Calu3 (cell line): ENCODE data around the gene ZDHHC11. TPM values are rescaled to one million over a fixed set of nuclear protein-coding genes. Genes with fewer than 3 reads are reported as not detected.
"Not testable (repeated sequence)": the region's sequence is repeated elsewhere in the genome, so short reads cannot be mapped to it uniquely, and the experiment has no call there.

Source experiments
- BruUV-seq: library from RNA; stranded (reverse); fragments of 400-500 nt; replicated peaks from 2 replicates; lab custom pipeline; 2021; lab: Mats Ljungman, UMichigan
- CTCF ChIA-PET: fragments of 300-600 bp; sonication (Branson Sonifier 250); formaldehyde crosslinking; loops from one replicate; lab custom pipeline; 2022; ENCODE audit warnings: antibody characterized with exemption; lab: Charles Lee
- DNase-seq: peaks from one replicate; pipeline ENCODE4 v3.0.0; 2022
- H3K27ac Mint-ChIP-seq: one replicate; pipeline ENCODE4 v1.8.0; 2022; ENCODE audit warnings: mixed read lengths; ENCODE audit not compliant: unreplicated experiment
- H3K27me3 Mint-ChIP-seq: one replicate; pipeline ENCODE4 v1.8.0; 2022; ENCODE audit warnings: mixed read lengths; ENCODE audit not compliant: unreplicated experiment
- H3K36me3 Mint-ChIP-seq: one replicate; pipeline ENCODE4 v1.8.0; 2022; ENCODE audit warnings: mild to moderate bottlenecking, moderate library complexity, mixed read lengths; ENCODE audit not compliant: insufficient read depth, unreplicated experiment
- H3K4me1 Mint-ChIP-seq: one replicate; pipeline ENCODE4 v1.8.0; 2022; ENCODE audit warnings: mild to moderate bottlenecking, low read depth, mixed read lengths; ENCODE audit not compliant: unreplicated experiment
- H3K4me3 Mint-ChIP-seq: one replicate; pipeline ENCODE4 v1.8.0; 2022; ENCODE audit warnings: mild to moderate bottlenecking, low read depth, moderate library complexity, mixed read lengths; ENCODE audit not compliant: unreplicated experiment
- H3K9me3 Mint-ChIP-seq: one replicate; pipeline ENCODE4 v1.8.0; 2022; ENCODE audit warnings: low read depth, mixed read lengths; ENCODE audit not compliant: unreplicated experiment
- CTCF ChIP-seq: fragments of 200-600 bp; IDR thresholded peaks from one replicate; pipeline ENCODE4 v1.8.0; 2022; ENCODE audit warnings: antibody characterized with exemption; ENCODE audit not compliant: unreplicated experiment
- intact Hi-C: fragments of 100-400 bp; cut with micrococcal nuclease; formaldehyde crosslinking; loops from one replicate; pipeline ENCODE4 v1.10.0; 2022; ENCODE audit not compliant: unreplicated experiment
- total RNA-seq: library from RNA; stranded (reverse); gene quantifications from 2 replicates; pipeline ENCODE4 v1.2.3, GENCODE V29; 2022

ZDHHC11 gene
- total RNA-seq, 1 experiment from 2014 or later: 60.8 TPM

DNA sequence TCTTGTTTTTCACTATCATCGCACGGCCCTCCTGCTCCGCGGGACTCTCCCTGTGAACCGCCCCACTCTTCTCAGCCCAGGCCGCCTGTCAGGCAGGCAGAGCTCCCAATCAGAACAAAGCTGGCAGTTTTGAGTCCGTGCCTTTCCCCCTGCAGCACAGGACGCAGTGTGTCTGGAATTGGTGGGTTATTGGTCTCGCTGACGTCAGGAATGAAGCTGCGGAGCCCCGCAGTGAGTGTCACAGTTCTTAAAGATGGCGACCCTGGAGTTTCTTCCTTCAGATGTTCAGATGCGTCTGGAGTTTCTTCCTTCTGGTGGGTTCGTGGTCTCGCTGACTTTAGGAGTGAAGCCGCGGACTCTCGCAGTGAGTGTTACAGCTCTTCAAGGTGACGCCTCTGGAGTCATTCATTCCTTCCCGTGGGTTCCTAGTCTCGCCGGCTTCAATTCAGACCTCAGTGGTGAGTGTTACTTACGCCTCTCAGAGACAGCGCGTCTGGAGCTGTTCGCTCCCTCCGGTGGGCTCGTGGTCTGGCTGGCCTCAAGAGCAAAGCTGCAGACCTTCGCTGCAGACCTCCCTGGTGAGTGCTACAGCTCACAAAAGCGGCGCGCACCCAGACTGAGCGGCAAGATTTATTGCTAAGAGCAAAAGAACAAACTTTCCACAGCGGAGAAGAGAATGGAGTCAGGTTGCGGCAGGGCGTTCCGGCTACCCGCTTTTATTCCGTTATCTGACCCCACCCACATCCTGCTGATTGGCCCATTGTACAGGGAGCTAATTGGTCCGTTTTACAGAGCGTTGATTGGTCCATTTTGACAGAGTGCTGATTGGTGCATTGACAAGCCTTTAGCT, 73.7 kb downstream of the ZDHHC11 start:
- no TSS peak for BruUV-seq
- CTCF ChIA-PET: interaction anchor here (1.5 kb wide), 1 partner anchor 93 kb away, joined by 6 read pairs; no protein-coding TSS in a partner anchor
- H3K27ac Mint-ChIP-seq: no peak overlapping the region
- H3K36me3 Mint-ChIP-seq: no peaks in the 10 kb centered on the region
- H3K4me1 Mint-ChIP-seq: no peaks in the 10 kb centered on the region
- TF ChIP-seq CTCF: no peak
- H3K27me3 Mint-ChIP-seq: peaks cover 16% of the 10 kb centered on the region
- DNase-seq: no peak
- intact Hi-C loops: loop anchor here (5.0 kb wide), 1 partner anchor 95 kb away; no protein-coding TSS in a partner anchor
- no peak overlapping the region for H3K4me3 Mint-ChIP-seq
- H3K9me3 Mint-ChIP-seq: no peaks in the 10 kb centered on the region

DNA sequence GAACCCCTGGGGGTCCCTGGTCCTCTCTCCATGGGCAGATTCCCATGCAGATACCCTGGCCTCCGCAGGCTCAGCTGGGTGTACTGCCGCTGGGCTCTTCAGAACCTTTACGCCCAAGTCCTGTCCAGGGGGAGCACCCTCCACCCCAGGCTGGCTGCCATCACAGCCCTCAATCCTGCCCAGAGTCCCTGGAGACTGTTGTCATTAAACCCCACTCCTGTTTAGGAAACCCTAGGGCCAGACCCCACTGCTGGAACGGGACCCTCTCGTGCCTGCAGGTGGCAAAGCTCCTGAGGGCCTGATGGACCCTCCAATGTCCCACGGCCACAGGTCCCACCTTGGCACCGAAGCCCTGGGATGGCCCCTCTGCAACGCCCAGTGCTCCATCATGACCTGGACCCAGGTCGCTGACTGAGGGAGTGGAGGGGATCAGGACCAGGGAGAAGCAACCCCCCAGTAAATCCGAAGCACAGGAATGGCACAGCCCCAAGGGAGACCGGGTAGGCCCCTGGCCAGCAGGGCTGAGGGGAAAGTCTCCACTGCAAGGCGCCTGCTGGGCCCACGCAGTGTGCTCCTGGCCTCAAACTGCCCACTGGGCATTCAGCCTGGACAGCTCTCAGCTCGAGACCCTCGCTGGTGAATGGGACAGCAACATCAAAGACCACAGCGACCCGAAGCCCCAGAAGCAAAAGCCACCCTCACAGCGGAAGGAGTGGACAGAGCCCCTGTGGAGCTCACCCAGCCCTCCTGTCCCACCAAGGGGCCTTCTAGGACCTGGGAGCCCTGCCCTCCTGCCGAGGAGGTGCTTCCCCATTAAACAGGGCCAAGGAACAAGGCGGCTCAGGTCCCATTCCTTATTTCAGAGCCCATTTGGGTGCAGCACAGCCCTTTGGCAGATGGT, 74.6 kb downstream of the ZDHHC11 start:
- DNase-seq: no peak
- peaks cover 19% of the 10 kb centered on the region for H3K27me3 Mint-ChIP-seq
- H3K4me3 Mint-ChIP-seq: no peak overlapping the region
- TF ChIP-seq CTCF: no peak
- no peak overlapping the region for H3K27ac Mint-ChIP-seq
- H3K4me1 Mint-ChIP-seq: no peaks in the 10 kb centered on the region
- no peaks in the 10 kb centered on the region for H3K36me3 Mint-ChIP-seq
- CTCF ChIA-PET: interaction anchor here (1.5 kb wide), 1 partner anchor 92 kb away, joined by 6 read pairs; no protein-coding TSS in a partner anchor
- H3K9me3 Mint-ChIP-seq: no peaks in the 10 kb centered on the region
- no TSS peak for BruUV-seq
- intact Hi-C loops: loop anchor here (5.0 kb wide), 1 partner anchor 94 kb away; no protein-coding TSS in a partner anchor

DNA sequence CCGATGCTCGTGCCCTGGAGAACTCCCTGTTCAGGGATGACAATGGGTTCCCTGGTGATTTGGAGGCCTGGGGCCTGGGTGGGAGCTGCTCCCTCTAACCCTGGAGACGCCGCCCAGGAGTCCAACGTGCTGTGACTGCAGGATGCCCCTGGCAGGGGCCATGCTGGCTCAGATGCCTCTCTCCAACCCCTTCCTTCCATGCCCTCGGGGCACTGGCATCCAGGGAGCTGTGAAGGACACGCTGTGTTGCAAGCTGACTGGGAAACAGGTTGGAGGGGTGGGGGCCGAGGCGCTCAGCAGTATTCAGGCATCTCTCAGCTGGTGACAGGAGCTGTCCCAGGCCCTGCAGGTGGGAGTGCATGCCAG, 75.2 kb downstream of the ZDHHC11 start:
- not testable (repeated sequence) for H3K36me3 Mint-ChIP-seq, DNase-seq, H3K27ac Mint-ChIP-seq, BruUV-seq, H3K4me3 Mint-ChIP-seq, H3K9me3 Mint-ChIP-seq, H3K4me1 Mint-ChIP-seq
- CTCF ChIA-PET: interaction anchor here (1.5 kb wide), 1 partner anchor 92 kb away, joined by 6 read pairs; no protein-coding TSS in a partner anchor
- H3K27me3 Mint-ChIP-seq: peaks cover 19% of the 10 kb centered on the region
- intact Hi-C loops: loop anchor here (5.0 kb wide), 1 partner anchor 93 kb away; no protein-coding TSS in a partner anchor

DNA sequence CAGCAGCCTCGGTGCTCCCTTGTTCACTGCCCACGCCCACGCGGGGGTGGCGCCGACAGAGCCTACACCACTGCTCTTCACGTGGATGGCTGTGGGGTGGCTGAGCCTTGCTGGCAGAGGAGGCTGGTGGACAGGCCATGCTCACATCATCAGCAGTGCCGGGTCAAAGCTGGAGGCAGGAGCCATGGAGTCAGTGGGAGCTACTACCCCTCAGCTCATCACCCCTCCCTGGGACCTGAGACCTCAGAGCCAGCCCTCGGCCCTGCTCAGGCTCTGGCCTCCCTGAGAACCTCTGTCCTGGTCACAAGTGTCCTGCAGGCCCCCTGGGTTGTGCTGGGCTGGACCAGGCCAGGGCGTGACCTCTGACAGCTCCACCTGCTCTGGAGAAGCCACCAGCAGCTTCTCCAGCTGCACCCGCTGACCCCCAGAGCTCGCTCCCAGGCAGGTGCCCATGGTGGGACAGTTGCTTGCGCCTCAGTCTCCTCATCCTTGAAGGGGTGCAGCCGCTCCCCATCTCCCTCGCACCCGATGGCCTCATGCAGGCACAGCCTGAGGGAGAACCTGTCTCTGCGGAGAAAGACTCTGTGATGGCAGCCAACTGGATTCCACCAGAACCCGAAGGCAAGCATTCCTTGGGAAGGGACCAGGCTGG, 75.8 kb downstream of the ZDHHC11 start:
- BruUV-seq, H3K27ac Mint-ChIP-seq, H3K36me3 Mint-ChIP-seq, CTCF ChIA-PET, DNase-seq, H3K4me3 Mint-ChIP-seq, H3K9me3 Mint-ChIP-seq, H3K4me1 Mint-ChIP-seq: not testable (repeated sequence)
- peaks cover 19% of the 10 kb centered on the region for H3K27me3 Mint-ChIP-seq
- intact Hi-C loops: loop anchor here (5.0 kb wide), 1 partner anchor 93 kb away; no protein-coding TSS in a partner anchor

DNA sequence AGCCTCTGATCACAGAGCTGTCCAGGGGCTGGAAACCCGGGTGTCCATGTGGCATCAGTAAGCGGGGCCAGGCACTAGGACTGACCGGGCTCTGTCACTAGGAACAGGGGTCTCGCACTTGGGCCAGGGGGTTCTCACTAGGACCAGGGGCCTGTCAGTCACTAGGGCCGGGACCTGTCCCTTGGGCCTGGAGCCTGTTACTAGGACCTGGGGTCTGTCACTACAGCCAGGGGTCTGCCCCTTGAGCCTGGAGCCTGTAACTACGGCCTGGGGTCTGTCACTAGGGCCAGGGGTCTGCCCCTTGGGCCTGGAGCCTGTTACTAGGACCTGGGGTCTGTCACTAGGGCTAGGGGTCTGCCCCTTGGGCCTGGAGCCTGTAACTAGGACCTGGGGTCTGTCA, 76.5 kb downstream of the ZDHHC11 start:
- H3K4me1 Mint-ChIP-seq, DNase-seq, CTCF ChIA-PET, BruUV-seq, H3K4me3 Mint-ChIP-seq, intact Hi-C loops, H3K36me3 Mint-ChIP-seq, H3K9me3 Mint-ChIP-seq, H3K27ac Mint-ChIP-seq: not testable (repeated sequence)
- H3K27me3 Mint-ChIP-seq: peaks cover 19% of the 10 kb centered on the region
